GM18517 (cell line): Measurements from ENCODE around the gene SH2D5.
"Not testable (repeated sequence)": the region's sequence is repeated elsewhere in the genome, so short reads cannot be mapped to it uniquely, and the experiment has no call there.

Experiments
- ATAC-seq: cut with Tn5 transposase; IDR thresholded peaks from one replicate; pipeline ENCODE4 v1.9.1; 2021; ENCODE audit warnings: mild to moderate bottlenecking, moderate library complexity; ENCODE audit not compliant: unreplicated experiment

The SH2D5 gene

DNA sequence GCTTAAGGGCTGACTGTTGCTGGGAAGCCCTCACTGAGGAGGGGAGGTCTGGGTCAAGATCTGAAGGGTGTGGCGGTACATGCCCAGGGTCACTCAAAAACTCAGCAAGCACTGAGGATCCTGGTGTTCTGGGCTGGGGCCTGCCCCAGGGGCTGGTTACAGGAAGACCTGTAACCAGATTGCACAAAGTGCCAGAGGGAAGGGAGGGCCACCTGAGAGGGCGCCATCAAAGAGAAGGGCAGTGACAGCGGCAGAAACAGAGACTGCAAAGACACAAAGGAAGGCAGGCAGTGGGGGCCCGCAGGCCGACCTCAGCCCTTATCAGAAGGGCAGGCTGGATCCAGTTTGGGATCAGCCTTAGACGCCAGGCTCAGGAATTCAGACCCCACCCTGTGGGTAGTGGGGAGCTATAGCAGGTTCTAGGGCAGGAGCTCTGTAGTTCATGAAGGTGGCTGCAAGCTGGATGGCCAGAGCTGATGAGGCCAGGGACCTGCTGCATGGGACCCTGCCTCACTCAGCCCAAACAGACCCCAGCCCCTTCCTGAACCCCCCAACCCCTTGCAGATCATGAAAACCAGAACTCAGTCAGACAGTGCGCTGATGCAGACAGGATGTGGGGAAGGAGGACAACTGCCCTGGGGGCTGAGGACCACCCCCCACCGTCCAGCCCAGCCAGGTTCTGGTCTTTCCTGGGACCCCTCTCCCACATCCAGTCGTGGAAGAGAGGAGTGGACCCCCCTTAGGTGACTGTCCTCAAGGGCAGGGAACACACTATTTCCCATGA is 3.9 kb downstream of the SH2D5 start:
- ATAC-seq = no peak

DNA sequence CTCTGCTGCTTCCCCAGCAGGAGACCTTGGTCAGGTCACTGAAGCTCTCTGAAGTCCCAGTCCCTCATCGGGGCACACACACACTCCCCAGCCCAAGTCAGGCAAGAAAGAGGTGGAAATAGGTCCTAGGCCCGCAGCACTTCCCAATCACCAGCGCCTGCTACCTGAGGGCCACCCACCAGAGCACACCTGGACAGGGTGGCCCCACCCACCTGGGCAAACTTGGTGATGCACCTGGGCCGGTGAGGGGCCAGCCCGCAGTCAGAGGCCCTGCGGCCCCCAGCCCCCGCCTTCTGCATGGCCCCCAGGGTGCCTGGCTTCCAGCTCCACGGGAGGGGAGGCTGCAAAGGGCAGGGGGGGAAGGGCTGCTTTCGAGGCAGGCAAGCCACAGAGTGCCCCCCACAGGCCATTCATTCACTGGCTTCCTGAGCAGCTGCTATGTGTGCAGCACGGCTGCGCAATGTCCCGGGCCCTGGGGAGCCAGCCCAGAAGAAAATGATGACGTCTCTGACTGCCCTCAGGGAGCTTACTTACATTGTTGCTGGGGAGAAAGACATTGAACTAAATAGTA is 4.7 kb downstream of the SH2D5 start:
- ATAC-seq = no peak

- no peak for ATAC-seq
Measured at GRCh38 chr1:20726932-20727745, 5.4 kb downstream of the SH2D5 start.

- ATAC-seq = no peak
Measured at GRCh38 chr1:20726118-20726911, 6.2 kb downstream of the SH2D5 start.

- no peak for ATAC-seq
Measured at GRCh38 chr1:20725189-20726117, 7.0 kb downstream of the SH2D5 start.

DNA sequence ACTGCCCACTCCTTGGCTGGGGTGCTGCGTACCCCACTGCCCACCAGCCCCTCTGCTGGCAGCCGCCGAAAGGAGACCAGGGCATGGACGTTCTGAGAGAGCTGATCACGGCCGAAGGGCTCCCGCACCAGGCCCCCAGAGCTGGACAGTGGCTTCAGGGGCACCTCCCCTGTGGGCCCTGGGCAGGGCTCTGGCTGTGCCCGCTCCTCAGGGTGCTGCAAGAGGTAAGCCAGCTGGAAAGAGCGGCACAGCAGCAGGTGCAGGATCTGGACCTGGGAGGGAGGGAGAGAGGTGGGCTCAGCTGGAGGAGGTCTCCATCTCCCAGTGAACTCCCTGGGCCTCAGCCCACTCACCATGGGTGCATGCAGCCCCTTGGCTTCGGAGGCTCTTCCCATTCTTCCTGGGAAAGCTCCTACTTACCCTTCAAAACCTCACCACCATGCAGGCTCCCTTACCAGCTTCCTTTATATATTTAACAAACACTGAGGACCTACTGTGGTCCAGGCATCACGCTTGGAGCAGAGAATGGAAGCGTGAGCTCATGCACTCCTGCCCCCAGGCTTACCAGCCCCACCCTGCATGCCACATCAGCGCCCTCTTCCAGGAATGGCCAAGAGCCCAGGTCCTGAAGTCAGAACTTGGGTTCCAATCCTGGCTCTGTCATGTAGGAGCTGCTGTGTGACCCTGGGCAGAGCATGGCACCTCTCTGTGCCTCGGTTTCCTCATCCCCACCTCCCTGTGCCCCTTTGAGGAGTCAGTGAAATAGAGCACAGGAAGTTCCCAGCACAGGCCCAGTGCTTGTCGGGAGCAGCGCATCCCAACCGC is 7.9 kb downstream of the SH2D5 start:
- no peak for ATAC-seq

DNA sequence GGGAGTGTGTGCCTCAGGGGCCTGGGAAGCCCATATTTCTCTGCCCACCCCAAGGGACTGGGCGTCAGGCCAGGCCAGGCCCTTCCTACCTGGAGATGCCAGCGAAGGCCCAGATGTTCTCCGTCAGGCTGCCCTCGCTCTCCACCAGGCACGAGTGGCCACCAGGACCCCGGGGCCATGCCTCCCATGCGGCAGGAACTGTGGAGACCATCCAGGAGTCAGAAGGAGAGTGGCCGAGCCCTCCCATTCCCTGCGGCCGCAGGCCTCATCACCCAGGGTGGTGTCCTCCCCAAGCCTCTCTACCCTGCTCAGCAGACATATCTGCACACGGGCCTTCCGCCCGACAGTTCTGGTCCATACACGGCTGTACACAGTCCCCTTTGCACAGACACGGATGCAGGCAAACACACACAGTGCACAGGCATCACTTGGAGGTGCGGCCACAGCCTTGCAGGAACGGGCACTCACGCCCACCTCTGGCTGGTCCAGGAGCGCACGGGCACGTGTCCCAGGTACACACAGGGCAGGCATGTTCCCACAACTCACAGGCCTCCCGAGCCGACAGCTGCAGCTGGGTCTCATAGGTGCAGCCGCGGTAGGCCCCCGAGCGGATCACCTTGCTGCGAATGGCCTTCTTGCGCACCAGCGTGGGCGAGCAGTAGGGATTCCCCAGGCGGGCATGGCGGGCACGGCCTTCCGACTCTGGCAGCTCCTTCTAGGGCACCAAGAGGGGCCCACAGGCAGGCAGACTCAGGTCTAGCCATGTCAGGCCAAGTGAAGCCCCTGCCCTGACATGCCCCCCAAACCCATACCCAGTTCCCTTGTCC is 8.8 kb downstream of the SH2D5 start:
- ATAC-seq = no peak

DNA sequence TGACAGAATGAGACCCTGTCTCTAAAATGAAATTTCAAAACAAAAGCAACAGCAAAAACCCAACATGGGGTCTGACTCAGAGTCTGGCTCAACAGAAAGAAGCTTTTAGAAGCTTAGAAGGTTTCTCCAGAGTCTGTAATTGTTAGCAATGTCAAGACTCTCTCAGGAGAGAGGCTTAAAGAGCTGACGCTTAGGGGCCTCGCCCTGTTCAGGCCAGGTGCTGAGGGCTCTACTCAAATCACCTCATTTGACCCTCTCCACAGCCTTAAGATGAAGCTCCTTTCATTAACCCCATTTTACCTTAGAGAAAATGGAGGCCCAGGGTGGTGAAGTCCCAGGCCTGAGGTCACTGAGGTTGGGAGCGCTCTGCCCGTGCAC is 9.4 kb downstream of the SH2D5 start:
- ATAC-seq = no peak

DNA sequence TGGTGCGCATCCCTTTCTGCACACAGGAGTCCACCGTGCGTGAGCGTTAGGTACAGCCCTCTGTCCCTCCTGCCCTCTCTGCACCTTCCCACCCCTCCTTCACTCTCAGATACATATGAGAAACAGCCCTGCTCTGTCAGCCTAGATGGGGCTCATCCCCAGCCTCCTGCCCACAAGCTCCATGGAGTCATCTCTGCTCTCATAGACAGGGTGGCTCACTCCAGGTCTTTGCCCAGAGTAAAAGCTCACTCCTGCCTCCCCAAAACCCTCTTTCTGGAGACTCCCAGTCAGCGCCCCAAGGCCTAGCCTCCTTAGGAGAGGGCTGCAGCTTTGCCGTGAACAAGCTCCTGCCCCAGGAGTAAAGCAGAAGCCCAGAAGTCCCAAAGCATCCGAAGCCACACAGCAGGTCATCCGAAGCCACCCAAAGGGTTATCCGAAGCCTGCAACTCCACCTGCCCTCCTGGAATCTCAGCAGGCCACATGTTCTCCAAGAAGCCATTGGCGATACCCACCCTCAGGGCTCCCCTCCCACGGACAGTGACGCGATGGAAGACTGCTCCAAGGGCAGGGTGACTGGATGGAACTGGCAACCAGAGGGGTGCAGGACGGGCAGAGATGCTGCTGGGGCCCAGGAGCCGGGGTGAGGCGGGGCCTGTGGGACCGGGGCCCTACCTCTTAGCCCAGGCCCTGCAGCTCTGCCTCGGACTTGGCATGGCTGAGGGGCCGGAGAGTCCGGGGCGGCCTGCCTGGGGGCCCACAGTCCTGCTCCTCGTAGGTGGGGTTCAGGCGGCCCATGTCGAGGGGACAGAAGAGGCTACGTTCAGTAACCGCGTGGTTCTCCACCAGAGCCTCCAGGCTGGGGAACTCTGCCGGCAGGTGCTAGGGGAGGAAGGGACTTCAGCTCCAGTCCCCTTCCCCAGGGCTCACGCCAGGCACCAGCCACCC is 11.1 kb downstream of the SH2D5 start:
- no peak for ATAC-seq

GRCh38 chr1:20720631-20721091 is 11.8 kb downstream of the SH2D5 start:
- no peak for ATAC-seq

GRCh38 chr1:20719871-20720620 is 12.5 kb downstream of the SH2D5 start:
- no peak for ATAC-seq

GRCh38 chr1:20719261-20719660 is 13.2 kb downstream of the SH2D5 start:
- ATAC-seq = no peak

GRCh38 chr1:20718343-20718882 is 14.1 kb downstream of the SH2D5 start:
- not testable (repeated sequence) for ATAC-seq

DNA sequence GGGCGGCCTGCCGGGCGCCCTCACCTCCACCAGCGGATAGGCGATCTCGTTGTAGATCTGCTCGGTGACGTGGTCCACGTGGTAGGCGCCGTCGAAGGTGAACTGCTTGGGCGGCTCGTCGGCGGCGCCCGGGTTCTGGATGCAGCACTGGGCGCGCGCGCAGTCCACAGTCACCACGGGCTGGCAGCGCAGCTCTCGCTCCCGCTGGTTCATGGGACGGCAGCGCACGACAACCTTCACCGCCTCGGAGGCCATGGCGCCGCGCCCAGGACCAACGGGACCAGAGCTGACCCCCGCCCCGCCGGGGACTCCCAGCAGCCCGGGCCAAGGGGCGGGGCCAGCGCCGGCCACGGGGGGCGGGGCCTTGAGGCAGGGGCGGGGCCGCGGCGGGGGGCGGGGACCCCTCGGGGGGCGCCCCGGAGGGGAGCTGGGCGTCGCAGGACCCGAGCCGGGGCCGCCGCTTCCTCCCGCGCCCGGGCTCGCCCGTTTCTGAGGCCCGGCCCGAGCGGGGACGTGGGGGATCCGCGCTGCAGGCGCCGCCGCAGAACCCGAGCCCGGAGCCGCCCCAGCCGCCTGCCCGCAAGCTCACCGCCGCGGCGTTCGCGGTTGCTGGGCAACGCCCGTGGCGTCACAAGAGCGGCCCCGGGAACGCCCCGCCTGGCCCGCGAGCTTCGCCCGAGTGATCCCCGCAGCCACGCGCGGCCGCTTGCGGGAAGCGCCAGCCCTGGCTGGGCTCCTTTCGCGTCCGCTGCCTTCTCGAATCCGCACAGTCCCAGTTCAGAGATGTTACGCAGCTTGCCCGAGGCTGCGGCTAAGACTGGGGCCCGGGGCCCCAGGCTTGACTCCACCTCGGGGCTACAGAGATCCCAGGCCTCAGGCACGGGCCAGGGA is 14.8 kb downstream of the SH2D5 start, which contains the start of gene KIF17:
Gene KIF17 (minus strand): TSS at position 556 of the 891 bp plus-strand sequence. CDS start 301 bp downstream, at position 255.
- no peak for ATAC-seq

DNA sequence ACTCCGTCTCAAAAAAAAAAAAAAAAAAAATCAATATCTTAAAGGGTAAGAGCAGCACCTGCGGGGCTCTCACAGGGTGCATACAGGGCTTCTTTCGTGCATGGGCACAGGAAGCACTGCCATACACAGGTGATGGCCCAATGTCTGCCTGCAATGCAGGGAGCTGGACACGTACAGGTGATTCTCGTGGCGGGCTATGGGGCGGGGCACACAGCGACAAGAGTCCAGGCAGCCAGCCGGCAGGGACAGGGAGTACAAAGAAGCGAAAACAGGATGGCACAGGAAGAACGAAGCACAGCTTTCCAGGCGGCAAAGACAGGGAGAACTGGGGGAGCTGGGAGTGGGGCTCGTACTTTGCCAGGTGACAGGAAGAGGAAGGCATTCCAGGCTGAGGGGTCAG is 16.3 kb downstream of the SH2D5 start:
- no peak for ATAC-seq
